BLaER1 treated with 17β-estradiol and CSF1 and Interleukin-3, amounts not matched to agents 10 nM and 100 nM (cell line): ENCODE data around the gene LRRC55.

Experiments used
- H3K27ac ChIP-seq, 11 experiments: shearing (Covaris generic); formaldehyde crosslinking; 2 replicates each; pipeline ENCODE4 v1.8.1; 2022
- H3K27me3 ChIP-seq, 11 experiments: shearing (Covaris generic); formaldehyde crosslinking; 2 replicates each; pipeline ENCODE4 v1.8.1; 2022
- H3K36me3 ChIP-seq, 11 experiments: shearing (Covaris generic); formaldehyde crosslinking; 2 replicates each; pipeline ENCODE4 v1.8.1; 2022
- H3K4me1 ChIP-seq, 10 experiments: shearing (Covaris generic); formaldehyde crosslinking; 2 replicates each; pipeline ENCODE4 v1.8.1; 2022
- H3K4me2 ChIP-seq, 11 experiments: shearing (Covaris generic); formaldehyde crosslinking; 2 replicates each; pipeline ENCODE4 v1.8.1; 2022
- H3K4me3 ChIP-seq, 10 experiments: shearing (Covaris generic); formaldehyde crosslinking; 2 replicates each; pipeline ENCODE4 v1.8.1; 2022
- H3K9ac ChIP-seq, 11 experiments: shearing (Covaris generic); formaldehyde crosslinking; 2 replicates each; pipeline ENCODE4 v1.8.1; 2022
- H3K9me3 ChIP-seq, 11 experiments: shearing (Covaris generic); formaldehyde crosslinking; replicated peaks in 1 of 11; 2 replicates each; pipeline ENCODE4 v1.8.1; 2022
- H4K20me1 ChIP-seq, 11 experiments: shearing (Covaris generic); formaldehyde crosslinking; 2 replicates each; pipeline ENCODE4 v1.8.1; 2022
- Cebpa-rat ChIP-seq, 11 experiments: shearing (Covaris generic); IDR thresholded peaks; 2 replicates each; pipeline ENCODE4 v1.8.1; 2022

LRRC55 gene

DNA sequence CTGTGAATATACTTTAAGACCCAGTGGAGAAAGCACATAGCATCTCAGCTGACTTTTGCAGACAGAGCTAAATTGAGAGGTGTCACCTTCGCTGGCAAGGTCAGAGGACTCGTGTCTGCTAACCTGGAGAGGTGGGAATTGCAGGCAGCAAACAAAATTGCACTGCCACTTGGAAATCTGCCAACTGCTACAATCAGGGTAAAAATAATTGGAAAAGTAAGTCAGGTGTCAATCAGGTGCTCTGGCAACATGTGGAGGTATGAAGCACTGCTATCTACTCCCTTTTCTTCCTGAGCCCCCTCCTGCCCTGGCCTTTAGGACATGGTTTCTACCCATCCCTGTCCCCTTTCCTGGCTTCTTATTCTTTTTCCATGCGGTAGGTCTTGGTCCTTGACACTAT, 24.1 kb upstream of the LRRC55 start:
- H3K4me1 ChIP-seq: peaks cover 7 to 11% (median 10%) of the 10 kb centered on the region in 10 experiments; a peak in 18 of 20 replicates
- H3K36me3 ChIP-seq: no peaks in the 10 kb centered on the region
- no peak overlapping the region for H3K27ac ChIP-seq
- peaks cover 0 to 89% (median 0%) of the 10 kb centered on the region in 11 experiments; a peak in 5 of 22 replicates for H3K27me3 ChIP-seq
- no peaks in the 10 kb centered on the region for H3K9me3 ChIP-seq
- H4K20me1 ChIP-seq: no peaks in the 10 kb centered on the region; a peak in 1 of 22 replicates
- H3K9ac ChIP-seq: no peak overlapping the region
- no peak overlapping the region for H3K4me2 ChIP-seq
- no peak for TF ChIP-seq Cebpa-rat (IDR thresholded peaks at IDR 0.05)
- H3K4me3 ChIP-seq: no peak overlapping the region

DNA sequence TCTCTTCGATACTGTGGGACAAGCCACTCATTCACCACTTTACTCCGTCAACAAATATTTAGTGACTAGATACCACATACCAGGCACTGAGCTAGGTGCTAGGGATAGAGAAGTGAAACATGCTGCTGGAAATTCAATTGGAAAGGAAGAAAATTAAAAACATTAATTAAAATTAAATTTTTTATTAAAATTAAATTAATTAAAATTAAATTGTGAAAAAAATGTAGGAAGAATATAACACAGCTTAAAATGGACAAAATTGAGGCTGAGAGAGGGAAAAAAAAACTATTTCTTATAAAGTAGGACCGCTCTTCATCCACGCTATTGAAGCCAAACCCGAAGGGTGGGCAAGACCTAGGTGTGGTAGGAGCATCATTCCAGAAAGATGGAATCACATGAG, 23.6 kb upstream of the LRRC55 start:
- no peak for TF ChIP-seq Cebpa-rat (IDR thresholded peaks at IDR 0.05)
- H3K9ac ChIP-seq: no peak overlapping the region
- no peak overlapping the region for H3K27ac ChIP-seq
- no peaks in the 10 kb centered on the region for H3K36me3 ChIP-seq
- no peak overlapping the region for H3K4me3 ChIP-seq
- H3K27me3 ChIP-seq: peaks cover 0 to 89% (median 0%) of the 10 kb centered on the region in 11 experiments; a peak in 5 of 22 replicates
- no peaks in the 10 kb centered on the region; a peak in 1 of 22 replicates for H4K20me1 ChIP-seq
- H3K4me2 ChIP-seq: no peak overlapping the region
- peaks cover 7 to 11% (median 10%) of the 10 kb centered on the region in 10 experiments; a peak in 18 of 20 replicates for H3K4me1 ChIP-seq
- H3K9me3 ChIP-seq: no peaks in the 10 kb centered on the region

DNA sequence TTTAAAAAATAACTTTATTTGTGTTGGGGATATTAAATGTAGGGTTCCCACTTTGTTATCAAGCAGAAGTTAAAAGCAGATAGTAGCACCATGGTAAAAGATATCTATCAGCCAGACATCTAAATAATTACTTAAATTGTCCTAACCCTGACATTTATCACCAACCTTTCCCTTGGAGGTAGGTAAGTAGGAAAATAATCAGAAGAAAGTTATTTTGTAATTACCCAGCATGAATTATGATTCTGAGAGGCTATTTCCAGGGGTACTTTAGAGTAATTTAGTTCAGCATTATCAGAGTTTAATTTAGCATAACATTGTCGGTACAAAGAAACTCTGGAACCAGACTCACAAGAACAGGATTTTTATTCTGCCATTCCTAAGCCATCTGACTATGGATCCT, 23.2 kb upstream of the LRRC55 start:
- Histone ChIP-seq H3K36me3 (no peaks in the 10 kb centered on the region), H3K27ac (no peak overlapping the region), H3K27me3 (peaks cover 0 to 91% (median 0%) of the 10 kb centered on the region in 11 experiments; a peak in 5 of 22 replicates)

GRCh38 chr11:57160665-57161064, 21.1 kb upstream of the LRRC55 start:
- no peaks in the 10 kb centered on the region for H3K36me3 ChIP-seq
- no peak for TF ChIP-seq Cebpa-rat (IDR thresholded peaks at IDR 0.05)
- H3K4me3 ChIP-seq: no peak overlapping the region
- no peak overlapping the region for H3K4me2 ChIP-seq
- no peaks in the 10 kb centered on the region for H4K20me1 ChIP-seq
- no peak overlapping the region for H3K9ac ChIP-seq
- H3K27ac ChIP-seq: no peak overlapping the region
- H3K4me1 ChIP-seq: peaks cover 3 to 11% (median 9%) of the 10 kb centered on the region in 10 experiments; a peak in 19 of 20 replicates
- peaks cover 0 to 91% (median 0%) of the 10 kb centered on the region in 11 experiments; a peak in 5 of 22 replicates for H3K27me3 ChIP-seq
- H3K9me3 ChIP-seq: no peaks in the 10 kb centered on the region

More for the DNA sequence above, 23.2 kb upstream of the LRRC55 start:
- no peak overlapping the region for H3K4me3 ChIP-seq
- peaks cover 7 to 11% (median 10%) of the 10 kb centered on the region in 10 experiments; a peak in 18 of 20 replicates for H3K4me1 ChIP-seq
- TF ChIP-seq Cebpa-rat (IDR thresholded peaks at IDR 0.05): no peak
- no peaks in the 10 kb centered on the region for H3K9me3 ChIP-seq
- H3K9ac ChIP-seq: no peak overlapping the region
- no peak overlapping the region for H3K4me2 ChIP-seq
- no peaks in the 10 kb centered on the region; a peak in 1 of 22 replicates for H4K20me1 ChIP-seq

DNA sequence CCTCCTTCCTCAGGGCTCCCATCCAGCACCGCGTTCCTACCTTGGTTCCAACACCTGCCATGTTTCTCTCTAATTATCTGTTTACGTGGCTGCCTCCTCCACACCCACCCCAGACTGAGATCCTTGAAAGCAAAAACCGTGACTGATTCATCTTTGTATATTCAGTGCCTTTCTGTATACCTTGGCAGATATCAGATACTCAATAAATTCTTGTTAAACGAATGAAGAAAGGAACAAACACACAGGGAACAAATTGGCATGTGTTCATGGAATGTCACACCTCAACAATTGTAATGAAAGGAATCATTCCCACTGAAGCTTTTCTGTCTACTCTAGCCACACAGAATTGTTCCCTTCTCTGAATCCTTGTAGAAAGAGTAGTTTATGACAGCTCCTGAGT, 20.4 kb upstream of the LRRC55 start:
- Histone ChIP-seq H3K4me2 (no peak overlapping the region), H3K4me3 (no peak overlapping the region), H3K27ac (no peak overlapping the region), H3K9me3 (no peaks in the 10 kb centered on the region; a peak in 2 of 22 replicates), H3K27me3 (peaks cover 0 to 85% (median 0%) of the 10 kb centered on the region in 11 experiments; a peak in 5 of 22 replicates), H3K4me1 (peaks cover 0 to 8% (median 6%) of the 10 kb centered on the region in 10 experiments; a peak in 12 of 20 replicates), H4K20me1 (no peaks in the 10 kb centered on the region), H3K36me3 (no peaks in the 10 kb centered on the region), H3K9ac (no peak overlapping the region)
- TF ChIP-seq Cebpa-rat (IDR thresholded peaks at IDR 0.05): no peak

- Histone ChIP-seq H3K4me1 (peaks cover 0 to 8% (median 6%) of the 10 kb centered on the region in 10 experiments; a peak in 12 of 20 replicates), H3K9me3 (no peaks in the 10 kb centered on the region; a peak in 2 of 22 replicates), H3K4me2 (no peak overlapping the region), H3K27me3 (peaks cover 0 to 83% (median 0%) of the 10 kb centered on the region in 11 experiments; a peak in 5 of 22 replicates), H3K9ac (no peak overlapping the region), H3K36me3 (no peaks in the 10 kb centered on the region), H3K4me3 (no peak overlapping the region), H3K27ac (no peak overlapping the region), H4K20me1 (no peaks in the 10 kb centered on the region)
- no peak for TF ChIP-seq Cebpa-rat (IDR thresholded peaks at IDR 0.05)
These were observed 19.4 kb upstream of the LRRC55 start for GRCh38 chr11:57162179-57162898.

- H3K4me3 ChIP-seq: no peak overlapping the region
- no peak for TF ChIP-seq Cebpa-rat (IDR thresholded peaks at IDR 0.05)
- H3K9me3 ChIP-seq: peaks cover 0 to 3% (median 1%) of the 10 kb centered on the region in 11 experiments; a peak in 7 of 22 replicates
- no peak overlapping the region for H3K4me2 ChIP-seq
- no peaks in the 10 kb centered on the region for H4K20me1 ChIP-seq
- peaks cover 0 to 80% (median 0%) of the 10 kb centered on the region in 11 experiments; a peak in 5 of 22 replicates for H3K27me3 ChIP-seq
- no peaks in the 10 kb centered on the region for H3K36me3 ChIP-seq
- no peak overlapping the region for H3K9ac ChIP-seq
- peaks cover 0 to 8% (median 6%) of the 10 kb centered on the region in 10 experiments; a peak in 12 of 20 replicates for H3K4me1 ChIP-seq
- H3K27ac ChIP-seq: no peak overlapping the region
These were observed 18.4 kb upstream of the LRRC55 start for GRCh38 chr11:57163160-57163868.

GRCh38 chr11:57164317-57164716, 17.4 kb upstream of the LRRC55 start:
- H3K4me3 ChIP-seq: no peak overlapping the region
- no peak overlapping the region for H3K9ac ChIP-seq
- H3K4me2 ChIP-seq: peak overlapping the region in 7 of 11 experiments; percentile 1 to 58 (median 26); a peak in 7 of 22 replicates
- TF ChIP-seq Cebpa-rat (IDR thresholded peaks at IDR 0.05): no peak
- peaks cover 0 to 8% (median 6%) of the 10 kb centered on the region in 10 experiments; a peak in 12 of 20 replicates for H3K4me1 ChIP-seq
- no peaks in the 10 kb centered on the region for H3K36me3 ChIP-seq
- peaks cover 3 to 13% (median 11%) of the 10 kb centered on the region in 11 experiments for H3K9me3 ChIP-seq
- no peak overlapping the region for H3K27ac ChIP-seq
- H4K20me1 ChIP-seq: no peaks in the 10 kb centered on the region
- peaks cover 0 to 72% (median 0%) of the 10 kb centered on the region in 11 experiments; a peak in 5 of 22 replicates for H3K27me3 ChIP-seq
